Endothelial cell of umbilical vein (primary cell): ENCODE results near the gene C4orf54. TPM values are rescaled to one million over a fixed set of nuclear protein-coding genes. Genes with fewer than 3 reads are reported as not detected.

ENCODE experiments used
- BruUV-seq: library from RNA; stranded (reverse); fragments of 400-500 nt; replicated peaks from 2 replicates; lab custom pipeline; 2021; lab: Mats Ljungman, UMichigan
- CTCF ChIA-PET: fragments of 300-600, 350-600 bp; sonication (Branson Sonifier 250); formaldehyde crosslinking; loops from one replicate; lab custom pipeline; 2021; ENCODE audit warnings: antibody characterized with exemption, inconsistent platforms; lab: Charles Lee
- POLR2A ChIA-PET: fragments of 300-600, 350-600 bp; sonication (Branson Sonifier 250); formaldehyde crosslinking; loops from one replicate; lab custom pipeline; 2021; ENCODE audit warnings: antibody characterized with exemption, inconsistent platforms; lab: Charles Lee
- DNase-seq: peaks from one replicate; pipeline ENCODE4 v3.0.0-alpha.2; 2011; ENCODE audit warnings: low read depth, low spot score
- FAIRE-seq: peaks from 2 replicates; lab custom pipeline; 2011; peaks lifted over from hg19 to GRCh38; lab: Jason Lieb, UNC
- H2AFZ ChIP-seq: 2 replicates; pipeline ENCODE4 v1.6.0; 2012; ENCODE audit warnings: low read depth, low read length, control low read depth, inconsistent platforms
- H3K27ac ChIP-seq: 2 replicates; pipeline ENCODE4 v1.5.1; 2011; ENCODE audit warnings: low read depth, mild to moderate bottlenecking, control low read depth, low read length, moderate library complexity; ENCODE audit not compliant: insufficient read depth
- H3K27me3 ChIP-seq, 2 experiments: 2 replicates each; pipeline versions ENCODE4 v1.6.0 to v1.6.1; 2011; ENCODE audit warnings: low read length in 2 of 2, mixed read lengths in 1 of 2; ENCODE audit not compliant: control insufficient read depth in 2 of 2, insufficient read depth in 2 of 2
- H3K36me3 ChIP-seq, 2 experiments: 2 replicates in 1 of 2; 3 replicates in 1 of 2; pipeline ENCODE4 v1.5.1; 2011; ENCODE audit warnings: low read length in 2 of 2, mild to moderate bottlenecking in 1 of 2, moderate library complexity in 1 of 2; ENCODE audit not compliant: control insufficient read depth in 2 of 2, insufficient read depth in 2 of 2; ENCODE audit errors: extremely low read depth in 1 of 2
- H3K4me1 ChIP-seq: 3 replicates; pipeline ENCODE4 v1.5.1; 2011; ENCODE audit warnings: mild to moderate bottlenecking, low read length; ENCODE audit not compliant: control insufficient read depth, insufficient read depth; ENCODE audit errors: extremely low read depth
- H3K4me2 ChIP-seq: 2 replicates; pipeline ENCODE4 v1.6.1; 2011; ENCODE audit warnings: low read length, control low read depth, mixed read lengths; ENCODE audit not compliant: insufficient read depth
- H3K4me3 ChIP-seq, 3 experiments: fragments of 200-600 bp in 1 of 3; sonication (generic), shearing (Covaris generic) in 1 of 3; replicated peaks in 1 of 3; 2 replicates each; pipeline ENCODE4 v1.5.1; 2011 to 2016; ENCODE audit warnings: control low read depth in 3 of 3, low read length in 3 of 3, mild to moderate bottlenecking in 2 of 3, inconsistent platforms in 1 of 3, low read depth in 1 of 3, moderate library complexity in 1 of 3; ENCODE audit not compliant: insufficient read depth in 1 of 3
- H3K79me2 ChIP-seq: 2 replicates; pipeline ENCODE4 v1.6.0; 2012; ENCODE audit warnings: low read length, inconsistent platforms; ENCODE audit not compliant: control insufficient read depth, insufficient read depth
- H3K9ac ChIP-seq: replicated peaks from 2 replicates; pipeline ENCODE3; 2011; ENCODE audit warnings: low read length, control low read depth; ENCODE audit not compliant: insufficient read depth; ENCODE audit errors: extremely low read depth
- H3K9me1 ChIP-seq: replicated peaks from 3 replicates; pipeline ENCODE4 v1.6.0; 2011; ENCODE audit warnings: mild to moderate bottlenecking, low read length; ENCODE audit not compliant: control insufficient read depth, insufficient read depth; ENCODE audit errors: extremely low read depth
- H3K9me3 ChIP-seq: replicated peaks from 2 replicates; pipeline ENCODE4 v1.5.1; 2012; ENCODE audit warnings: low read length, inconsistent platforms; ENCODE audit not compliant: control insufficient read depth, insufficient read depth
- H4K20me1 ChIP-seq: replicated peaks from 2 replicates; pipeline ENCODE3; 2011; ENCODE audit warnings: mild to moderate bottlenecking, low read length; ENCODE audit not compliant: control insufficient read depth, insufficient read depth; ENCODE audit errors: extremely low read depth
- EZH2 ChIP-seq: IDR thresholded peaks from 2 replicates; pipeline ENCODE4 v1.6.1; 2012; ENCODE audit warnings: borderline replicate concordance, low read depth, mild to moderate bottlenecking, moderate library complexity, low read length, inconsistent platforms; ENCODE audit not compliant: severe bottlenecking
- FOS ChIP-seq: IDR thresholded peaks from 2 replicates; pipeline ENCODE4 v1.6.1; 2011; ENCODE audit warnings: mild to moderate bottlenecking, low read length, moderate library complexity, borderline replicate concordance; ENCODE audit not compliant: insufficient read depth
- GATA2 ChIP-seq: IDR thresholded peaks from 2 replicates; pipeline ENCODE4 v1.7.0; 2011; ENCODE audit warnings: low read depth, mild to moderate bottlenecking, moderate library complexity, mixed read lengths, low read length; ENCODE audit not compliant: insufficient read length, insufficient read depth
- JUN ChIP-seq: IDR thresholded peaks from 2 replicates; pipeline ENCODE4 v1.6.1; 2011; ENCODE audit warnings: borderline replicate concordance, low read depth; ENCODE audit not compliant: insufficient read length, insufficient read depth
- MAX ChIP-seq: IDR thresholded peaks from 2 replicates; pipeline ENCODE4 v1.6.1; 2011; ENCODE audit not compliant: insufficient read depth, insufficient read length
- MYC ChIP-seq: IDR thresholded peaks from one replicate; pipeline ENCODE4 v1.6.1; 2011; ENCODE audit warnings: mild to moderate bottlenecking, low read depth, low read length
- POLR2A ChIP-seq: IDR thresholded peaks from 2 replicates; pipeline ENCODE4 v1.6.1; 2012; ENCODE audit warnings: low read depth, mild to moderate bottlenecking, control low read depth, low read length
- POLR2AphosphoS5 ChIP-seq: IDR thresholded peaks from 2 replicates; pipeline ENCODE4 v1.6.1; 2012; ENCODE audit warnings: low read depth, mild to moderate bottlenecking, control low read depth, low read length, moderate library complexity; ENCODE audit not compliant: insufficient read depth
- dilution Hi-C: fragments of 300-500 bp; cut with MboI; formaldehyde crosslinking; loops from one replicate; pipeline ENCODE4 v1.15.0; 2019; ENCODE audit warnings: low sequenced_read_pairs; ENCODE audit not compliant: extremely low pct_ligation_motif_present
- intact Hi-C: fragments of 100-400 bp; cut with micrococcal nuclease; formaldehyde crosslinking; loops from one replicate; pipeline ENCODE4 v1.10.0; 2022
- polyA plus RNA-seq, 4 experiments: library from polyadenylated mRNA; depleted of rRNA in 3 of 4; stranded (reverse) in 3 of 4; unstranded in 1 of 4; fragments of >200 nt; gene quantifications; 2 replicates each; pipeline versions ENCODE4 v1.2.1 to v1.2.3, GENCODE V29; 2011 to 2012; ENCODE audit warnings: missing spikeins in 1 of 4
- total RNA-seq: library from RNA; stranded (reverse); gene quantifications from 2 replicates; pipeline ENCODE4 v1.2.3, GENCODE V29; 2021
- TF ChIP-seq, protein P1 (sequence below), 2 donors: IDR thresholded peaks; 1 replicate in 1 of 2; 2 replicates in 1 of 2; pipeline ENCODE4 v1.5.1; 2011; ENCODE audit warnings: low read length in 2 of 2, mild to moderate bottlenecking in 2 of 2, moderate library complexity in 2 of 2, control low read depth in 1 of 2, inconsistent platforms in 1 of 2, low read depth in 1 of 2; ENCODE audit not compliant: insufficient read depth in 1 of 2; ENCODE audit errors: extremely low read depth in 1 of 2

The C4orf54 gene
- total and polyA plus RNA-seq, 2 donors (not counting 3 experiments of a cell fraction or from before 2014, with no cell fraction given): not detected

- DNase-seq (no peak), FAIRE-seq (no peak)
- dilution Hi-C loops: no loop called here
- Histone ChIP-seq H3K79me2 (no peaks in the 10 kb centered on the region), H3K27me3 (no peaks in the 10 kb centered on the region), H3K4me2 (no peak overlapping the region), H4K20me1 (no peaks in the 10 kb centered on the region), H3K9me3 (no peaks in the 10 kb centered on the region), H3K9me1 (no peaks in the 10 kb centered on the region), H2AFZ (no peak overlapping the region), H3K4me3 (no peak overlapping the region), H3K36me3 (no peaks in the 10 kb centered on the region), H3K9ac (no peak overlapping the region), H3K4me1 (no peaks in the 10 kb centered on the region), H3K27ac (no peak overlapping the region)
- intact Hi-C loops: no loop called here
- CTCF ChIA-PET: no interaction called here
- TF ChIP-seq POLR2AphosphoS5: no peak
- no peak for TF ChIP-seq POLR2A
- TF ChIP-seq EZH2: no peak
- TF ChIP-seq JUN: no peak
- TF ChIP-seq FOS: no peak
- no peak for TF ChIP-seq MYC
- TF ChIP-seq GATA2: no peak
- TF ChIP-seq, protein P1, sequence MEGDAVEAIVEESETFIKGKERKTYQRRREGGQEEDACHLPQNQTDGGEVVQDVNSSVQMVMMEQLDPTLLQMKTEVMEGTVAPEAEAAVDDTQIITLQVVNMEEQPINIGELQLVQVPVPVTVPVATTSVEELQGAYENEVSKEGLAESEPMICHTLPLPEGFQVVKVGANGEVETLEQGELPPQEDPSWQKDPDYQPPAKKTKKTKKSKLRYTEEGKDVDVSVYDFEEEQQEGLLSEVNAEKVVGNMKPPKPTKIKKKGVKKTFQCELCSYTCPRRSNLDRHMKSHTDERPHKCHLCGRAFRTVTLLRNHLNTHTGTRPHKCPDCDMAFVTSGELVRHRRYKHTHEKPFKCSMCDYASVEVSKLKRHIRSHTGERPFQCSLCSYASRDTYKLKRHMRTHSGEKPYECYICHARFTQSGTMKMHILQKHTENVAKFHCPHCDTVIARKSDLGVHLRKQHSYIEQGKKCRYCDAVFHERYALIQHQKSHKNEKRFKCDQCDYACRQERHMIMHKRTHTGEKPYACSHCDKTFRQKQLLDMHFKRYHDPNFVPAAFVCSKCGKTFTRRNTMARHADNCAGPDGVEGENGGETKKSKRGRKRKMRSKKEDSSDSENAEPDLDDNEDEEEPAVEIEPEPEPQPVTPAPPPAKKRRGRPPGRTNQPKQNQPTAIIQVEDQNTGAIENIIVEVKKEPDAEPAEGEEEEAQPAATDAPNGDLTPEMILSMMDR (IDR thresholded peaks at IDR 0.05; ENCODE audit: extremely low read depth in 1 of 2, insufficient read depth in 1 of 2, low read depth in 1 of 2, low read length in 2 of 2): no peak
- TF ChIP-seq MAX: no peak
- BruUV-seq: no TSS peak
- POLR2A ChIA-PET: no interaction called here
These were observed 21.2 kb downstream of the C4orf54 start for GRCh38 chr4:99636422-99636821.
